SK-N-SH (cell line): ENCODE data around the gene TRIP6.

Experiments used
- CTCF ChIP-seq: fragments of 200-600 bp; sonication (generic); IDR thresholded peaks from 2 replicates; pipeline ENCODE4 v1.6.1; 2017; ENCODE audit warnings: antibody characterized with exemption, mild to moderate bottlenecking, moderate library complexity
- GATA2 ChIP-seq: sonication (generic); formaldehyde crosslinking; IDR thresholded peaks from 2 replicates; pipeline ENCODE4 v1.5.0; 2020; ENCODE audit warnings: mild to moderate bottlenecking, missing genetic modification reagents
- IRF3 ChIP-seq: fragments of 150-350 bp; IDR thresholded peaks from 2 replicates; pipeline ENCODE4 v1.6.1; 2016; ENCODE audit warnings: mild to moderate bottlenecking, low read depth, low read length
- POLR2AphosphoS5 ChIP-seq: IDR thresholded peaks from 2 replicates; pipeline ENCODE4 v1.6.1; 2012; ENCODE audit warnings: low read depth, low read length
- RCOR1 ChIP-seq: fragments of 150-350 bp; IDR thresholded peaks from 2 replicates; pipeline ENCODE4 v1.6.1; 2017; ENCODE audit warnings: antibody characterized with exemption, low read length
- REST ChIP-seq: IDR thresholded peaks from 2 replicates; pipeline ENCODE4 v1.6.1; 2012; ENCODE audit warnings: mild to moderate bottlenecking, low read depth, low read length, moderate library complexity
- RFX5 ChIP-seq: IDR thresholded peaks from 2 replicates; pipeline ENCODE4 v1.6.1; 2012; ENCODE audit warnings: mild to moderate bottlenecking, improper control_type of control experiment, low read length
- SIN3A ChIP-seq: IDR thresholded peaks from 2 replicates; pipeline ENCODE4 v1.6.1; 2012; ENCODE audit warnings: low read depth, mild to moderate bottlenecking, low read length, moderate library complexity, borderline replicate concordance
- YY1 ChIP-seq: IDR thresholded peaks from 2 replicates; pipeline ENCODE4 v1.4.0; 2012; ENCODE audit warnings: low read depth, mild to moderate bottlenecking

- TF ChIP-seq CTCF = no peak
- TF ChIP-seq REST = no peak
- no peak for TF ChIP-seq SIN3A
- TF ChIP-seq RCOR1 = no peak
- no peak for TF ChIP-seq POLR2AphosphoS5
- no peak for TF ChIP-seq IRF3
- no peak for TF ChIP-seq RFX5
- no peak for TF ChIP-seq GATA2 (CRISPR knock-in tag)
- no peak for TF ChIP-seq YY1
Observed at GRCh38 chr7:100880645-100881044, 13.5 kb downstream of the TRIP6 start.
